Erythroblast (primary cell): Measurements from ENCODE around the gene LSG1.

Experiments used
- GATA1 ChIP-seq: IDR thresholded peaks from 2 replicates; pipeline ENCODE4 v1.6.1; 2011; ENCODE audit warnings: low read depth, mild to moderate bottlenecking, control low read depth, low read length, moderate library complexity
- POLR2A ChIP-seq: IDR thresholded peaks from 2 replicates; pipeline ENCODE4 v1.6.1; 2011; ENCODE audit warnings: mild to moderate bottlenecking, low read length

GRCh38 chr3:194659778-194660177 lies 12.2 kb downstream of the LSG1 start:
- TF ChIP-seq POLR2A (no peak), GATA1 (no peak)
